HG02885 (cell line): ENCODE measurements around the gene C16orf74.

Experiments
- ATAC-seq: cut with Tn5 transposase; IDR thresholded peaks from one replicate; pipeline ENCODE4 v1.9.1; 2021; ENCODE audit warnings: mild to moderate bottlenecking; ENCODE audit not compliant: unreplicated experiment, poor library complexity

C16orf74 gene

DNA sequence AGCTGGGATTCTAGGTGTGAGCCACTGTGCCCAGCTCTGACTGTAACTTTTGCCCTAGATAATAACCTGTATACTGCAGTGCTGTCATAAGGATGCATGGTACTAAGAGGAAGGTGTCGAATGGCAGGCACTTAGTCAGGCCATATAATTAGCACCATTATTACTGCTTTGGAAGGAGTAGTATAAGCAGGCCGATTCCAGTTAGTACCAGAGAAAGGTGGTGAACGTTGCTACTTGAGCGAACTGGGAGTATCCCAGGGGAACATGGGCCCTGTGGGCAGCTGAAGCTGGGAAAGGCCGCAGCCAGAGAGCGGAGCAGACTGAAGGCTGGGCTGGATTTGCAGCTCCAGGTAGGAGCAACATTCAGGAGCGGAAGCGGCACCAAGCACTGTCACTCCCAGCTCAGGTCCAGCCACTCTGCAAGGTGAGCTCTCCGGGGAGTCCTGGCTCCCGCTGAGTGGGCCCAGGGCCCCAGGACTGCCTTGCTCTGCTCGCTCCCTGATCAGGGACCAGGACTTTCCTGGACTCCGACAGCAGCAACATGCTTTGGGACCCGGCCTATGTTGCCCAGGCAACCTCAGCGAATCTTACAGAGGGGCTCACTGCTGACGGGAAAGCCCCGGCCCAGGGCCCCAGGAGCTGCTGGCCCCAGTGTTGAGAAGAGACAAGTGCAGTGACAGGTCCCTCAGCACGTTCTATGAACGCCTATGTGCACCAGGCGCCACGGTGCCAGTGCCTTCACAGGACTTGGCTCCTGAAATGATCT, 28.6 kb downstream of the C16orf74 start:
- ATAC-seq: no peak

DNA sequence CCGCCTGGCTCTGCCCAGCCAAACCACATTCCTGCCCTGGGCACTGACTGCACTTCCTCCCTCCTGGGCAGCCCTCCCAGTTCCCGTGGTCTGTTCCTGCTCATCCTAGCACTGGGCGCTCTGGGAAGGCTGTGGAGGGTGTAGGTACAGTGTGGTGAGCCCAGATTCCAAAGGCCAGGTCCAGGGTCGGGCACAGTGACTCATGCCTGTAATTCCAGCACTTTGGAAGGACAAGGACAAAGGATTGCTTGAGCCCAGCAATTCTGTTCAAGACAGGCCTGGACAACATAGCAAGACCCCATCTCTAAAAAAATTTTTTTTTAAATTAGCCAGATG, 30.6 kb downstream of the C16orf74 start:
- no peak for ATAC-seq

DNA sequence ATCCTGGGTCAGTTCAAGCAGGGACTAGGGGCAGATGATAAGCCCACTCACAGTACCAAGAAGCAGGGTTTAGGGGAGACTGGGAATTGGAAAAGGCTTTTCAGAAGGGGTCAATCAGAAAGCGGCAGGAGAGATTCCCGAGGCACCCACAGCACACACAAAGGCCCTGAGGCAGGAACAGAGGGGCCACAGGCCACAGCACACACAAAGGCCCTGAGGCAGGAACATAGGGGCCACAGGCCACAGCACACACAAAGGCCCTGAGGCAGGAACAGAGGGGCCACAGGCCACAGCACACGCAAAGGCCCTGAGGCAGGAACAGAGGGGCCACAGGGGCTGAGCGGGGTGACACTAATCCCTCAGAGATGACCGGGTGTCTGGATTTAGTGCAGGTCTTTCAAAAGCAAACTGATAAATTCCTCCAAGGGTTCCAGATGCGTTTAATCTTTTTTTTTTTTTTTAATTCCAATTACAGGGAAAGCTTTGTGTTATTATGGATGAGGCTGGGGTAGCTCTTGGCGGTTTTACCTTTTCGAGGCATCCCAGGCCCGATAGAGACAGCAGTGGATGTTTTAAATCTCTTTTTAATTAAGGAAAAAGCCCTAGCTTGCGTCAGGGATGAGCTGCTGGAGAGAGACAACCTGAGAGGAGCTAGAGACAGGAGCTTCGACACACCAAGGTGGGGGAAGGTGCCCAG, 31.1 kb downstream of the C16orf74 start:
- no peak for ATAC-seq

DNA sequence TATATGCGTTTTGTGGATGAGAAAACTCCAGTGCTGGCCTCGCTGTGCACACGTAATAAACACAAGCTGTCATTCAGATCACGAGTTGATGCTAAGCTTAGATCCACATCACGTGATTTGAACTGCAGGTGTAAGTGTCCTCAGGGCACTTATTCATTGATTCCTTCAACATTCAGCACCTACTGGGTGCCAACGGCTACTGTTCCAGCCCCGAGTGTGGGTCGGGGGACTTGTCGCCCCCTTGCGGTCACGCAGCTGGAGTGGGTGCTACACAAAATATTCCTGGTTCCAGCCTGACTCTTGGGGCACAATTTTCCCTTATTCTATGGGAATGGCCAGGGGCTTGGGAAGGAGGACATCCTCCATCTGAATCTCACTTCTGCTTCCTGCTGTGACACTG, 32.2 kb downstream of the C16orf74 start:
- no peak for ATAC-seq

DNA sequence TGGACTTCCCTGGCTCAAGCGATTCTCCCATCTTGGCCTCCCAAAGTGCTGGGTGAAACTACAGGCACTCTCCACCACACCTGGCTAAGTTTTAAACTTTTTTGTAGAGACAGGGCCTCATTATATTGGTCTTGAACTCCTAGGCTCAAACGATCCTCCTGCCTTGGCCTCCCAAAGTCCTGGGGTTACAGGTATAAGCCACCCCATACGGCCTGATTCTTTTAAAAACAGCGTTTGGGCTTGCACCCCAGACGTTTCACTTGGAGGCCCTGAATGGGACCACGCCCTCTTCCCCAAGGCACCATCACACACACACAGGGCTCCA, 32.8 kb downstream of the C16orf74 start:
- ATAC-seq: no peak

DNA sequence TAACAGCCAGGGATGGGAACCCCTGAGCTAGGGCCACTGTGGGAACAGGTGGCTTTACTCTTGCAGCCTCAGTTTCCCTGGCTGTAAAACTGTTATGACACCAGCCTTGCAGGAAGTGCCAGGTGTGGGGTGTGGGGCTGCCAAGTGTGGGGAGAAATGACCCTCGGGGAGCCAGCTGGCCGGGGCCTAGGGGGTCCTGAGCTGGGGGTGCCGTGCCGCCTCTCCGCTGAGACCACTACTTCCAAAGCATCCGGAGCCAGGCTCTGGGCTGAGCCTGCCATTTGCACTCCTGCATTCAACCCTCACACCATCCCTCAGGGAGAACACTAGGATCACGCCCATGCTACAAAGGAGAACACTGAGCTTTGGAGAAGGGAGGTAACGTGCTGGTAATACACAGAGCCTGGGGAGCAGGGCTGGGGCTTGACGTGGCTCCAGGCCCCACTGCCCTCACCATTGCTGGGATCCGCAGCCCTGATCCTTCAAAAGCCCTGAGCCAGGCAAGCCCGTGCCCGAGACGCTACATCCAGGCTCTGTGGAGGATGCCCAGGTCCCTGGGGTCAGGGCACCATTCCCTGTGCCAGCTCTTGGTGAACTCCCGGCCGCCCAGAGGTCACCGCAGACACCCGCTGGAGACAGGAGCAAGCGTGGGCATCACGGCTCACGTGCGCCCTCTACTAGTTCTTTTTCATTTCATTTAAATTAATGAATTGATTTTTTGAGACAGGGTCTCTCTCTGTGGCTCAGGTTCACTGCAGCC, 33.3 kb downstream of the C16orf74 start:
- ATAC-seq: no peak

DNA sequence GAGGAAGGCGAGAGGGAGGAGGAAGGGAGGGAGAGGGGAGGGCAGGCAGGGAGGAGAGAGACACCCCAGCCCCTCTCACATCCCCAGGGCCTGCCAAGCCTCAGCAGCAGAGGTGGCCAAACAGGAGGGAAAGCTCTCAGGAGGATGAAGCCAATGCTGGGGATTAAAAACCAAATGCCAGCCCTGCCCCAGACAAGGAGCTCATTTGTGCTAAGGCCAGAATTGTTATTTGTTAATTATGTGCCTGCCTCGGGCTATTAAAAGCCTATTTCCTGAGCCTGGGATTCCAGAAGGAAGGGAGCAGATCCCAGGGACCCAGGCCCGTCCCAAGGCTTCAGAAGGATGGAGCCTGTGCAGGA, 34.2 kb downstream of the C16orf74 start:
- ATAC-seq: no peak

DNA sequence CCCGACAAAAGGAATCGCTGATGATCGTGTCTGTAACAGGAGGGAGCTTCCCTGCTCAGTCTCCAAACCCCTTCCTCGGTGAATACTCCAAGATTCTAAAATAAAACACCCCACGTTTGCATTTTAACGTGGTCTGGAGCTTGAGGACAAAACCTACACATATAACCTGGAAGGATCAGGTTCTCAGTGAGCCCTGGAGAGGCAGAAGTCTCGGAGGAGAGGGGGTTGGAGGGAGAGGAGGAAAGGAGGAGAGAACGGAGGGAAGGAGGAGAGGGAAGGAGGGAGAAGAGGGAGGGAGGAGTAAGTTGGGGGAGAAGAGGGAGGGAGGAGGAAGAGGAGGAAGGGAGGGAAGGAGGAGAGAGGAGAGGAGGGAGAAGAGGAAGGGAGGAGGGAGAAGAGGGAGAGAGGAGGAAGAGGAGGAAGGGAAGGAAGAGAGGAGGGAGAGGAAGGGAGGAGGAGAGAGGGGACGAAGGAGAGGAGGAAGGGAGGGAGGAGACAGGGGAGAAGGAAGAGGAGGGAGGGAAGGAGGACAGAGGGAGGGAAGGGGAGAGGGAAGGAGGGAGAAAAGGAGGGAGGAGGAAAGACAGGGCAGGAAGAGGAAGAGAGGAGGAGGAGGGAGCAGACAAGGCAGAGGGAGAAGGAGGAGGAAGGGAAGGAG, 34.7 kb downstream of the C16orf74 start:
- no peak for ATAC-seq

DNA sequence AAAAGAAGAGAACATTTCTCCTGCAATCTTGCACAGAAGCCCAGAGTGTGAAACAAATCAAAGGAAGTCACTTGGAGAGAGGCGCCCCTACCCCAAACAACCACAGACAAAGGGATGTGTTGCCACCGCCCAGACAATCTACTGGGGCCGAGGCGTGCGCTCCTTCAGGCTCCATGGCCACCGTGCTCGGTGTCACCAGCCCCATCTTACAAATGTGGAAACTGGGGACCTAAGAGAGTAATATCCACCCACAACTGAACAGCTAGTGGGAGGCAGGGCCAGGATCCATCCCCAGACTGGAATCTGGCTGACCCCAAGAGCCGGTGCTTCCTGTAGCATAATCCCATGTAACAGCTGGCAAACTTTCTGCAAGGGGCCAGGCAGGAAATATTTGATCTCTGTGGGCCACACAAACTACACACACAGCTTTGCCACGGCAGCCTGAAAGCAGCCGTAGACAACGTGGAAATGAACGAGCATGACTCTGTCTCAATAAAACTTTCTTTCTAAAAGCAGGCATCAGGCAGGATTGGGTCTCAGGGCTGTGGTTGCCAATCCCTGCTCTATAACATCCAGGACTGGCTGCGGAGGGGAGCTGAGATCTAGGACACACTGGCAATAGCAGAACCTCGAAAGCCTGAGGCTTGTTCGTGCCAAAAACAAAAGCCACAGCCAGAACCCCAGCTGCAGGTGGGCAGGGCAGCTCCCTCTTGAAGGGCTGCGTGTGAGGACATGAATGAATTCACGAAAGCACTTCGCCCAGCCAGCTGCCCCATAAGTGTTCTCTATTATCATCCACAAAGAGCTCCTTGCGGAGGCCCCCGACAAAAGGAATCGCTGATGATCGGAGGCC, 35.5 kb downstream of the C16orf74 start:
- no peak for ATAC-seq

DNA sequence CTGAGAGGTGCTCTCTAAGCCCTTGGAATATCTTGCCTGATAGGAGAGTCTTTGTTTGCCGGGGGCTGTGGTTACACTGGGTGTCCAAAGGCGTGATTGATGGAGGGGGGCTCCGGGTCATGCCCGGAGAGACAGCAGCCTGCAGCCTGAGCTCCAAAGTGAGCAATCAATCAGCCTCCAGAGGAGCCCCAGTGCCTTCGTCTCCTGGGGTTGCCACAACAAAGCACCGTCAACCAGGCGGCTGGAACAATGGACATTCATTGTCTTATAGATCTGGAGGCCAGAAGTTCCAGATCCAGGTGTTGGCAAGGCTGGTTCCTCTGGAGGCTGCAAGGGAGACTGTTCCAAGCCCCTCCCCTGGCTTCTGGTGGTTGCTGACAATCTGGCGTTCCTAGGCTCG, 38.1 kb downstream of the C16orf74 start:
- ATAC-seq: no peak

DNA sequence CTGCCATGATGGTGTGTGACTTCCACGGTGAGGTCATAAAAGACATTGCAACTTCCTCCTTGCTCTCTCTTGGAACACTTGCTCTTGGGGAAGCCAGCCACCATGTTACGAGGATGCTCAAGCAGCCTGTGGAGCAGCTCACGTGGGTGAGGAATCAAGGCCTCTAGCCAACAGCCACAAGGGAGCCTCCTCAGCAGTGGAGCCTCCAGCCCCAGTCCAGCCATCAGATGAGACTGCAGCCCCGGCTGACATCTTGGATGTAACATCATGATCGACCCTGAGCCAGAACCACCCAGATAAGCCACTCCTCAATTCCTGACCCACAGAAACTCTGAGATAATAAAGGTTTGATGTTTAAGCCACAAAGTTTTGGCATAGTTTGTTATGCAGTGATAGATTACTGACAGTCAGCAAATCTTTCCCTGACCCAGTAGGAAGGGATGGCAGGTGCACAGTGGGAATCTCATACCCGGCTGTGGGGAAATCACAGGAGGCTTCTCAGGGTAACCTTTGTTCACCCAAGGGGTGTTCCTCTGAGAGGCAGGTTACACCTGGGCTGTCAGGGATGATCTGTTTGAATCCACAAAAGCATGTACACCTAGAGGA, 38.8 kb downstream of the C16orf74 start:
- no peak for ATAC-seq

DNA sequence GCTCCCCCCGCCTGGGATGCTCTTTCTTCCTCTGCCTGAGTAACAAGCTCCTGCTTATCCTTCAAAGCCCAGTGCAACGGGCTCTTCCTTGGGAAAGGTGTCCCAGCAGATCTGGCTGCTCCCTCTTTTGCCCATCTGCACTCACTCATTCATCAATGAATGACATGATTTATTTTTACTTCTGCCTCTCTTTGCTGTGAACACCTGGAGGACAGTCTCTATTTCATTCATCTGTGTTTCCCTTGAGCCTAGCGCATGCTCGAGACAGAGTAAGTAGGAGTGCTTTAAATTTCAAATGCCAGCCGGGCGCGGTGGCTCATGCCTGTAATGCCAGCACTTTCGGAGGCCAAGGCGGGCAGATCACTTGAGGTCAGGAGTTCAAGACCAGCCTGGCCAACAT, 40.2 kb downstream of the C16orf74 start:
- ATAC-seq: no peak

DNA sequence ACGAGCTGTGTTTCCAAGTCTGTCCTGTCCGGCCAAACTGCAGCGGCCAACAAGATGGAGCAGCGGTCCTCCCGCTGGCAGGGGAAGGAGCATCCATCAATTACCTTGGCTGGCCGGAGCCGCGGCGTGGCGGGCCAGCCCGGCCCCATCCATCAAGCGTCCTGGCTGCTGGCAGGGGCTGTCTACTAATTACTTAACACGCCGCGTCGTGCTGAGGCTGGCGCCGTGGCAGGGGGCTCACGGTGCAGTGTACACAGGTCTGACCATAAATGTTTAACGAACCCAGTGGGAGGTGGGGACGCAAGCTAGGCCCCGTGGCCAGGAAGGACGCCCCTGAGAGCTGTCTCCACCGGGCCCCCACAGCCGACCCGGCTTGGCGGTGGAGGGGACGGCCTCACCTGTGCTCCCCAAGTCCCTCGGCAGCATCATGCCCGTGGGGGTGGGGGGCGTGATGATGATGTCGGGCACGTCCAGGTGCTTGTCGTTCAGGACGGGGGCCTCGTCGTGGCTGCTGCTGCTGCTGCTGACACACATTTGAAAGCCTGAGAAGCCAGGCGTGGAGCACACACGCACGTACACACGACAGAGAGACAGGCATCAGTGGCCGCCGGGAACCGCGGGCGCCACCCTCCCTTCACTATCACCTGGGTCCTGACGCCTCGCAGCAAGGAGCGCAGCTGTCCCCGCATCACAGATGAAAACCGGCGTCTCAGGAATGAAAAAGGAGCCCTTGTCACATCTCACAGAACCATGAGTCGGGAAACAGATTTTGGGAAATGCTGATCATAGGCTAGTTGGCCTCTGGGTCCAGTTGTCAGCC, 40.9 kb downstream of the C16orf74 start:
- ATAC-seq: no peak

DNA sequence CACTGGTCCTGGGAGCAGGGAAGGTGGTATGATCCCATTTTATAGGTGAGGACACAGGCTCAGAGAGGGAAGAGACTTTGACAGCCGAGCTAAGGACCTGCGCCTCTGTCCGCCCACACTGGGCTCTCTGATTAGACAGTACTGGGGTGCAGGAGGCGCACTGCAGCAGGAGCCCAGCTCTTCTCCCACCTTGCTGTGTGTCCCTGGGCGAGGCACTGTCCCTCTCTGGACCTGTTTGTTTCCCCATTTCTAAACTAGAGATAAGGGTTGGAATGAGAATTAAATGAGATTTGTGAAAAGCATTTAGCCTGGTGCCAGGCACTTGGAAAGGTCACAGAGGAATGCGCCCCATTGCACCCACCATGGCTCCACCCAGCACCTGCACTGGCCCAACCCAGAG, 42.6 kb downstream of the C16orf74 start:
- no peak for ATAC-seq

DNA sequence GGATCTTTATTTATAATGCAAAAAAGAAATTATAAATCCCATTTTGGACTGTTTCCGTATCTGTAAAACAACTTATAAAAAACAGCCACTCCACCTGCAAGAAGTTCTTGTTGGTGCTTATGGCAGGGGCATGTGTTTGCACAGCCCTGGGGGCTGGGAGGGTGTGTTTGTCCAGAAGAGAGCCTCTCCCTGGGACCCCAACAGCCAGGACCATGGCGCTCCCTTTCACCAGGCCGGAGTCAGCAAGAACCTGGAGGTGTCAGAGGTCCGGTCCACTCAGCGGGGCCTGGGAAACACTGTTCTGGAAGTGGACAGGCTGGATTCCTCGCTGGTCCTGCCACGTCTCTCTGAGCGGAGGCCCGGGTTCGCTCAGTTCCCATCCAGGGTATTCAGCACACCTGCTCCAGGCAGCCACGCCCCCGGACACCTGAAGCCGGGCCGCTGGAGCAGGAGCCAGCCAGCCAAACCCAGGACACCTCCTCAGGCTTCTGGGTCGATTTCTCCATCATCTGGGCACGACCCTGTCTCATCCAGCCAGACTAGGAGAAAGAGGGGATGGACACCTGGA, 43.3 kb downstream of the C16orf74 start:
- no peak for ATAC-seq

DNA sequence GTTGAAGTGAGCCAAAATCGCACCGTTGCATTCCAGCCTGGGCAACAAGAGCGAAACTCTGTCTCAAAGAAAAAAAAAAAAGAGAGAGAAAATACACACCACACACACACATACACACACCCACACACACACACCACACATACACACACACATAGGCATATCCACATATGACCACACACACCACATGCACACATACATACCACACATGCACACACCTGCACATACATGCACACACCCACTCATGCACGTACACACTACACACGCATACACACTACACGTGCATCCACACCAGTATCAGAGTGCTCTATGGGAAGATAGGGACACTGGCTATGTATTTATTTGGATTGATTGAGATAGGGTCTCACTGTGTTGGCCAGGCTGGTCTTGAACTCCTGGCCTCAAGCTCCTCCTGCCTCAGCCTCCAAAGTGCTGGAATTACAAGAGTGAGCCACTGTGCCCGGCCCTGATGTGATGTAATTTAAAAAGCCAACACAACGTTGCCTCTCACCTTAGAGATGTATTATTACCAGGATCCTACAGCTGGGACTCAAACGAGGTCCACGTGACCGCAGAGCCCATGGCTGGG, 44.4 kb downstream of the C16orf74 start:
- ATAC-seq: no peak

DNA sequence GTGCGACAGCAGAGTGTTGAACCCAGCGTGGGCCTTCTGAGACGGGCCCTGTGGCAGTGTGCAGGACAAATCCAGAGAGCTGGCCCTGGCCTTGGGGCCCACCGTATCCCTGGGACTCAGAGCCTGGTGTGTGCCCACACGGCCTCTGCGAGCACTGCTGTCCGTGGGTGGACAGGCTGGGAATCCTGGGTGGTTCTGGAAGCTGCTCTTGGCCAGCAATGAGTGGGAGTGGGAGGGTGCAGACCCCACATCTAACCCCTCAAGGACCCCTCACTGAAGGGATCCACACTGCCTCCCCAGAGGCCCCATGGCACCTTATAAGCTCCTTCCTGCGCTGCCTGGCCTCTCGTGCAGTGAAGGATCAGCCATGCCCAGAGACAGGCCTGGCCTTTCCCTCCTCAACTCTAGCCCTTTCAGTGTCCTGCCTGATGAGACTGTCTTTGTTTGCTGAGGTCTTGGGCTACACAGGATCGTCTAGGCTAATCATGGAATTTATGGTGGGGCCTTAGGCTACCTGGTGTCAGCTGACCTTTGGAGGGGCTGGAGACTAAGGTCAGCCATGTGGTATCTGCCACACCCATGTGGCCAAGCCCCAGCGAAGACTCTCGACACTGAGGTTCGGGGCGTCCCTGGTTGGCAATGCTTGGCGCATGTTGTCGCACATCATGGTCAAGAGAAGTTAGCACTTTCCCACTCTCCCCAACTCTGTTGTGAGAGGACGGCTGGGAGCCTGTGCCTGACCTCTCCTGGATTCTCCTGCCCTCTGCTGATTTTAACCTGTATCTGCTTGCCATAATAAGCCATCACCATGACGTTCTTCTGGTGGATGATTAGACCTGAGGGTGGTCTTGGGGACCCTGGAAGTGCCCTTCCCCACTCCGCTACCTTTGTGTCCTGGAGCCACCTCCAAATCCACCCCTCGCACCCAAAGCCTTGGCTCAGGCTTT, 45.7 kb downstream of the C16orf74 start:
- no peak for ATAC-seq
